Activated CD8-positive, alpha-beta T cell treated with anti-CD3 and anti-CD28 coated beads for 36 hours (primary cell): ENCODE data around the gene ALKAL2. TPM values are rescaled to one million over a fixed set of nuclear protein-coding genes. Genes with fewer than 3 reads are reported as not detected.

ENCODE experiments used
- ATAC-seq: fragments of 200-7000 bp; cut with Tn5 transposase; one replicate; pipeline ENCODE4 v1.10.0; 2021; ENCODE audit warnings: mild to moderate bottlenecking, moderate library complexity
- CTCF ChIA-PET: fragments of 350-600 bp; sonication (Branson Sonifier 250); formaldehyde crosslinking; loops from one replicate; lab custom pipeline; 2021; ENCODE audit warnings: antibody characterized with exemption; lab: Charles Lee
- POLR2A ChIA-PET: fragments of 350-600 bp; sonication (Branson Sonifier 250); formaldehyde crosslinking; loops from one replicate; lab custom pipeline; 2021; ENCODE audit warnings: antibody characterized with exemption; lab: Charles Lee
- DNase-seq: peaks from one replicate; pipeline ENCODE4 v3.0.0-alpha.2; 2020
- H3K27ac Mint-ChIP-seq: one replicate; pipeline ENCODE4 v1.8.0; 2021; ENCODE audit warnings: mild to moderate bottlenecking, mixed read lengths
- H3K27me3 Mint-ChIP-seq: one replicate; pipeline ENCODE4 v1.8.0; 2021; ENCODE audit warnings: mixed read lengths
- H3K36me3 Mint-ChIP-seq: one replicate; pipeline ENCODE4 v1.8.0; 2021; ENCODE audit warnings: low read depth, mixed read lengths
- H3K4me1 Mint-ChIP-seq: one replicate; pipeline ENCODE4 v1.8.0; 2021; ENCODE audit warnings: low read depth, mixed read lengths
- H3K4me3 Mint-ChIP-seq: one replicate; pipeline ENCODE4 v1.8.0; 2021; ENCODE audit warnings: mild to moderate bottlenecking, moderate library complexity, mixed read lengths
- H3K9me3 Mint-ChIP-seq: one replicate; pipeline ENCODE4 v1.8.0; 2021; ENCODE audit warnings: mixed read lengths
- intact Hi-C: fragments of 100-400 bp; cut with micrococcal nuclease; formaldehyde crosslinking; loops from one replicate; pipeline ENCODE4 v1.10.0; 2022
- total RNA-seq, 2 experiments: library from RNA; stranded (reverse); gene quantifications; one replicate each; pipeline ENCODE4 v1.2.3, GENCODE V29; 2021
- TF ChIP-seq, protein P1 (sequence below): fragments of 200-600 bp; IDR thresholded peaks from one replicate; pipeline ENCODE4 v1.8.0; 2022; ENCODE audit warnings: antibody characterized with exemption, mild to moderate bottlenecking

ALKAL2 gene
- total RNA-seq, 2 experiments from 2014 or later = not detected

DNA sequence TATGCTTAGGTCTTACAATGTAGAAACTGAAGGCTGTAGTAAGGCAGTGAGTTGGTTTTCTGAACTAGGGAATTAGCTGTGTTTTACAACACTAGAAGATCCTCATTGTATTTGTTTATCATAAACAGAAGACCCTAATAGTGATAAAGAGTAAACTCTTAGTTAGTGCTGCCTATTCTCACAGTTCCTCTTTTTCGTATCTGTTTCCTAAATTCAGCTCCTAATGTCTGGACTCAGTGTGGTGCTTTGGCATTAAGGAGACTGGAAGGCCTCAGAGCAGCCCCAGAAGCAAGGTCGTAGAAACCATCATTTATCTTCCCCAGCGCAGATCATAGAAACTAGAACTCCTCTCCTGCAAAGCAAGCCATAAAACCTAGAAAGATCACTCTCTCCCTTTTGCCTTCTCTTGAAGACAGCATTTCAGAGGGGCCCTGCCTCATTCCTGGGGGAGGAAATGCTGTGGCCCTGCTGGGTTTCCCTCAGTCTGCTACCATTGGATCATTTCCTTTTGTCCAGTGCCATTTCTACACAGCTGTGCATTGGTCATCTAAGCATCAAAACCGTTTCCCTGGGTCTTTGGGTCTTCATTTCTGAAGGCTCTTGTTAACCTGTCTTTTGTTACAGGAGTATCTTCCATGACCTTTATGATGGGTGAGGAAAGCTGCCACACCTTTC is 18.4 kb downstream of the ALKAL2 start:
- ChIA-PET POLR2A (no interaction called here), CTCF (interaction anchor here (0.8 to 1.9 kb wide), 3 partner anchors 15 to 22 kb away, joined by 3 to 4 read pairs (median 3); no protein-coding TSS in a partner anchor)
- Mint-ChIP-seq H3K36me3 (peaks cover 33% of the 10 kb centered on the region), H3K27ac (peak overlapping the region; percentile 6), H3K9me3 (no peaks in the 10 kb centered on the region), H3K4me1 (peaks cover 55% of the 10 kb centered on the region), H3K4me3 (no peak overlapping the region), H3K27me3 (no peaks in the 10 kb centered on the region)
- DNase-seq (no peak), ATAC-seq (no peak)
- TF ChIP-seq, protein P1, sequence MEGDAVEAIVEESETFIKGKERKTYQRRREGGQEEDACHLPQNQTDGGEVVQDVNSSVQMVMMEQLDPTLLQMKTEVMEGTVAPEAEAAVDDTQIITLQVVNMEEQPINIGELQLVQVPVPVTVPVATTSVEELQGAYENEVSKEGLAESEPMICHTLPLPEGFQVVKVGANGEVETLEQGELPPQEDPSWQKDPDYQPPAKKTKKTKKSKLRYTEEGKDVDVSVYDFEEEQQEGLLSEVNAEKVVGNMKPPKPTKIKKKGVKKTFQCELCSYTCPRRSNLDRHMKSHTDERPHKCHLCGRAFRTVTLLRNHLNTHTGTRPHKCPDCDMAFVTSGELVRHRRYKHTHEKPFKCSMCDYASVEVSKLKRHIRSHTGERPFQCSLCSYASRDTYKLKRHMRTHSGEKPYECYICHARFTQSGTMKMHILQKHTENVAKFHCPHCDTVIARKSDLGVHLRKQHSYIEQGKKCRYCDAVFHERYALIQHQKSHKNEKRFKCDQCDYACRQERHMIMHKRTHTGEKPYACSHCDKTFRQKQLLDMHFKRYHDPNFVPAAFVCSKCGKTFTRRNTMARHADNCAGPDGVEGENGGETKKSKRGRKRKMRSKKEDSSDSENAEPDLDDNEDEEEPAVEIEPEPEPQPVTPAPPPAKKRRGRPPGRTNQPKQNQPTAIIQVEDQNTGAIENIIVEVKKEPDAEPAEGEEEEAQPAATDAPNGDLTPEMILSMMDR = no peak
- intact Hi-C loops = no loop called here

GRCh38 chr2:268323-268722 is 19.6 kb downstream of the ALKAL2 start:
- peaks cover 33% of the 10 kb centered on the region for H3K36me3 Mint-ChIP-seq
- intact Hi-C loops = no loop called here
- H3K9me3 Mint-ChIP-seq = no peaks in the 10 kb centered on the region
- H3K27ac Mint-ChIP-seq = no peak overlapping the region
- DNase-seq (no peak), ATAC-seq (no peak)
- POLR2A ChIA-PET = interaction anchor here (0.9 kb wide), 1 partner anchor 13 kb away, joined by 3 read pairs; no protein-coding TSS in a partner anchor
- CTCF ChIA-PET = interaction anchor here (1.0 to 1.9 kb wide), 2 partner anchors 14 to 21 kb away, joined by 3 to 4 read pairs; no protein-coding TSS in a partner anchor
- H3K4me3 Mint-ChIP-seq = no peak overlapping the region
- H3K27me3 Mint-ChIP-seq = no peaks in the 10 kb centered on the region
- TF ChIP-seq, protein P1 = no peak
- peaks cover 57% of the 10 kb centered on the region for H3K4me1 Mint-ChIP-seq

DNA sequence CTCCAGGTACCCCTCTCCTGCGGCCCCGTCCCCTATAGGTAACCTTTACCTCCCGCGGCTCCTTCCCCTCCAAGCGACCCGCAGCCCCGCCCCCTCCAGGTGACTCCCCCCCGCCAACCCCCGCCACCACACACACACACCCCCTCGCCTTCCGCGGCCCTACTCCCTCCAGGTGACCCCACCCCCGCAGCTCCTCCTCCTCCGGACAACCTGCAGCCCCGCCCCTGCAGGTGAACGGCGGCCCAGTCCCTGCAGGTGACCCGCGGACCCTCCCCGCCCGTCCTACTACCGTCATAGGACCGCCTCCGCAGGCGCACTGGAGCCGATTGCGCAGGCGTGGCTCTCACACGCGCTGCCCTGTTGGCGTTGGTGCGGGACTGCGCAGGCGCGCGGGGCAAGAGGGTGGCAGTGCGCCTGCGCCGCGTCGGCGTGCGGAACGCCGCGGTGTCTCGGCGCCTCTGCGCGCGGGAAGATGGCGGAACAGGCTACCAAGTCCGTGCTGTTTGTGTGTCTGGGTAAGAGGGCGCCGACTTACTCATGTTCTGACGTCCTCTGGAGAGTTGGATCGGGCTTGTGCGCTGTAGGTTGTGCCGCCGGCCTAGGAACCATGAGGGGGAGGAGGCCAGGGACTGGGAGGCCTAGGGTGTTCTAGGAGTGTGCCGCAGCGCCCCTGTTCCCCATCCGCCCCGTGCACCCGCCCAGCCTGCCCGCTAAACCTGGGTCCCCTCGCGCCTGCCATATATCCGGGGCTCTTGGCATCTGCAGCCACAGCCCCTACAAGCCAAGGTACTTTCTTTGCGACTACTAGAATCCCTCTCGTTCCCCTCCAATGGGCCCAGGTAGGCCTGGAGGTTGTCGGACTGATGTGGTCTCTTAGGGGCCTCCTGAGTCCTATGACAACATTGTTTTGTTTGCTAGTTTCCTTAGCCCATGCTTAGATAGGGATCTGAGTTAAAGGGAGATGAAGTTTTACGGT is 23.1 kb downstream of the ALKAL2 start, which contains the start of gene ACP1:
ACP1 (plus strand) TSS at position 455 of the 976 bp plus-strand sequence; CDS start at position 473, 18 bp downstream.
- H3K4me1 Mint-ChIP-seq = peaks cover 39% of the 10 kb centered on the region
- DNase-seq (peak; percentile 96), ATAC-seq (peak; percentile 88)
- peak within 1 kb of the TSS; percentile 93 for H3K4me3 Mint-ChIP-seq
- peaks cover 34% of the 10 kb centered on the region for H3K36me3 Mint-ChIP-seq
- H3K9me3 Mint-ChIP-seq = peaks cover 2% of the 10 kb centered on the region
- CTCF ChIA-PET = interaction anchor here (2.0 kb wide), 1 partner anchor 11 kb away, joined by 4 read pairs; no protein-coding TSS in a partner anchor
- H3K27me3 Mint-ChIP-seq = no peaks in the 10 kb centered on the region
- TF ChIP-seq, protein P1 = no peak
- intact Hi-C loops = no loop called here
- POLR2A ChIA-PET = interaction anchor here (1.7 kb wide), 1 partner anchor 22 kb away, joined by 4 read pairs; no protein-coding TSS in a partner anchor
- peak within 1 kb of the TSS; percentile 96 for H3K27ac Mint-ChIP-seq

GRCh38 chr2:263774-264492 is 24.0 kb downstream of the ALKAL2 start, which contains the start of gene SH3YL1:
SH3YL1 (minus strand) TSS chr2:264032; CDS start chr2:263984, 48 bp downstream.
- POLR2A ChIA-PET = interaction anchor here (0.6 to 1.6 kb wide), 2 partner anchors 26 to 690 kb away, joined by 3 read pairs; no protein-coding TSS in a partner anchor

More at GRCh38 chr2:263774-264492, 24.0 kb downstream of the ALKAL2 start, which contains the start of gene SH3YL1:
- peak; percentile 29 for ATAC-seq
- H3K4me3 Mint-ChIP-seq = peak within 1 kb of the TSS; percentile 93
- peaks cover 34% of the 10 kb centered on the region for H3K4me1 Mint-ChIP-seq
- TF ChIP-seq, protein P1 = no peak
- H3K36me3 Mint-ChIP-seq = peaks cover 38% of the 10 kb centered on the region
- H3K27me3 Mint-ChIP-seq = no peaks in the 10 kb centered on the region
- H3K27ac Mint-ChIP-seq = peak within 1 kb of the TSS; percentile 96
- CTCF ChIA-PET = interaction anchor here (0.9 to 2.0 kb wide), 2 partner anchors 12 to 371 kb away, joined by 3 to 4 read pairs; no protein-coding TSS in a partner anchor
- intact Hi-C loops = no loop called here
- H3K9me3 Mint-ChIP-seq = peaks cover 6% of the 10 kb centered on the region
- peak; percentile 61 for DNase-seq
